HG02884 (cell line): ENCODE results near the gene BTF3L4.
A peak's percentile ranks its signal among the peaks of the same experiment; 100 is the strongest.
"Not testable (repeated sequence)": the region's sequence is repeated elsewhere in the genome, so short reads cannot be mapped to it uniquely, and the experiment has no call there.

Experiments
- ATAC-seq: cut with Tn5 transposase; IDR thresholded peaks from one replicate; pipeline ENCODE4 v1.9.1; 2021; ENCODE audit warnings: mild to moderate bottlenecking, moderate library complexity; ENCODE audit not compliant: unreplicated experiment

The BTF3L4 gene

DNA sequence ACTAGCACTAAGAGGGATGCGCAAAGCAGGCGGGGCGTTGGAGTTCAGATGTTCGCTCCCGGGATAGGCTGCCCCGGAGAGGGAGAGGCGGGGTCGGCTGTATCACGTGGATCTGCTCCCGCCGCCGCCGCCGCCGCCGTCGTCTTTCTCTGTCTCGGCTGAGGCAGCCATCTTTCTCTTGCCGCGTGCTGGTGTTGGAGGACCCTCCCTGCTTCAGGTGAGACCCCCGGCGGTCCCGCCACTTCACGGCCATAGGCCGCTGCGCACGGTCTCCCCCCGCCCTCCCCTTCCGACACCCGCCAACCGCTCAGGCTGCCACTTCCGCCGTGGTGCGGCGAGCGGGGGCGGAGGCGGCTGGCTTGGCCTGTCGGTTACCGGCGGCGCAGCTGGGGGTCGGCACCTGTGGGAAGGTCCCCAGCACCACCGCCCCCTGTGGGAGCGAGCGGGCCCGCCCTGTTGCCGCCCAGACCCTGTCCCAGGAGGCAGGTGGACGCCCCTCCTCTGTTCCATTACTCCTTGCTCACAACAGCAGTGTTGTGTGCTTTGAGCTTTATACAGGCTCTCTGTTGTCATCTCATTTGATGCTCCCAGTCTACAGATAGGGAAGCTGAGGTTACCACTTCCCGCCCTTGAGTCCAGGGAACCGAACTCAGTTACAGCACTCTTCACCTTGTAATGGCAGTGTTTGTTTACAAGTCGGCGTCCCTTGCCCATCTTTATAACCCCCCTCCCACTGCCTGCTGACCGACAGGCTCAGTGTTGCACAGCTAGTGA, at the start of gene BTF3L4:
Gene BTF3L4 (plus strand): TSS at position 133 of the 774 bp plus-strand sequence. CDS start 3,553 bp downstream, outside the sequence.
- peak; percentile 78 for ATAC-seq

DNA sequence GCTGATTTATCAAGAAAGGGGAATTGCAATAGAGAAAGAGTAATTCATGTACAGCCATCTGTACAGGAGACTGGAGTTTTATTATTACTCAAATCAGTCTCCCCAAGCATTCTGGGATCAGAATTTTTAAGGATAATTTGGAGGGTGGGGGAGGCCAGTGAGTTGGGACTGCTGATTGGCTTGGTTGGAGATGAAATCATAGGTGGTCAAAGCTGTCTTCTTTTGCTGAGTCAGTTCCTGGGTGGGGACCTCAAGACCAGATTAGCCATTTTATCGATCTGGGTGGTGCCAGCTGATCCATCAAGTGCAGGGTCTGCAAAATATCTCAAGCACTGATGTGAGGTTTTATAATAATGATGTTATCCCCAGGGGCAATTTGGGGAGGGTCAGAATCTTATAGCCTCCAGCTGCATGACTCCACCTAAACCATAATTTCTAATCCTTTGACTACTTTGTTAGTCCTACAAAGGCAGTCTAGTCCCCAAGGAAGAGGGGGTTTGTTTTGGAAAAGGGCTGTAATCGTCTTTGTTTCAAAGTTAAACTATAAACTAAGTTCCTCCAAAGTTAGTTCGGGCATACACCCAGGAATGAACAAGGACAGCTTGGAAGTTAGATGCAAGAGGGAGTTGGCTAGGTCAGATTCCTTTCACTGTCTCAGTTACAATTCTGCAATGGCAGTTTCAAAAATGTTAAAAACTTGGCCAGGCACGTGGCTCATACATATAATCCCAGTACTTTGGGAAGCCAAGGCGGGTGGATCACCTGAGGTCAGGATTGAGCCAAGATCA, 48.7 kb upstream of the BTF3L4 start:
- ATAC-seq: no peak

DNA sequence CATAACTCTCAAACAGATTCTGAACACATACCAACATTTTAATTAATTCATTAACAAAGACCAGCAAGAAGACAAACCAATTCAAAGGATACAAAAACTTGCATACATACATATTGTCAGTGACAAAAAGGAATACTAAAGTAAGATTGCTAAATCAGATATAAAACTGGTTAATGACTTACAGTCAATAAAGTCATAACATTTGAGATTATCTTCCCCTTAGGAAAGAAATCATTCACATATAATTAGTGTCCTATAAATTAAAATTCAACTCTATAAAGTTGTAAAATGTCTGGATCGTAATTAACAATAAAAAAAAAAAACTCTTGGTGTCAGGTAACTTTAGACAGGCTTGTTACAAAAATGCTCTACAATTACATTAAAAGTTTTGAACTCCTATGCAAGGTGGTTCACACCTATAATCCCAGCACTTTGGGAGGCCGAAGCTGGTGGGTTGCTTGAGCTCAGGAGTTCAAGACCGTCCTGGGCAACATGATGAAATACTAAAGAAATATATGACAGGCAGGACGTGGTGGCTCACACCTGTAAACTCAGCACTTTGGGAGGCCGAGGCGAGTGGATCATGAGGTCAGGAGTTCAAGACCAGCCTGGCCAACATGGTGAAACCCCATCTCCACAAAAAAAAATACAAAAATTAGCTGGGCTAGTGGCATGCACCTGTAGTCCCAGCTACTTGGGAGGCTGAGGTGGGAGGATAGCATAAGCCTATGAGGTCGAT, 47.9 kb upstream of the BTF3L4 start:
- ATAC-seq: no peak

DNA sequence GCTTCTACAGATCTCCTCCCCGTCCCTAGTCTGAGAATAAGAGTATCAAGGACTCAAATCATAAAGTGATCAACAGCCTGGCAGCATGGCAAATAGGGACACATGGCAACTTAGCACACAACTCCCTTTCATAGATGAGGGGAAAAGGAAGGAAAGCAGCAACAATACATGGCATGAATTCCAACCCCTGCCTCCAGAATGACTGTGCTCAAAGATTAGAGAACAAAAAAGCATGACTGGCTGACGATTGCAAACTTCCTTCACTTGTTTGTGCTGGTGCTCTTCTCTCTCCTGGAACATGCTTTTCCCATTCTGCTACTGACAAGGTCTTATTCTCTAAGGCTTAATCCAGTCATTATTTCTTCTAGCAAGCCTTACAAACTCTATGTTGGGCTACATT, 34.0 kb upstream of the BTF3L4 start:
- ATAC-seq: no peak

DNA sequence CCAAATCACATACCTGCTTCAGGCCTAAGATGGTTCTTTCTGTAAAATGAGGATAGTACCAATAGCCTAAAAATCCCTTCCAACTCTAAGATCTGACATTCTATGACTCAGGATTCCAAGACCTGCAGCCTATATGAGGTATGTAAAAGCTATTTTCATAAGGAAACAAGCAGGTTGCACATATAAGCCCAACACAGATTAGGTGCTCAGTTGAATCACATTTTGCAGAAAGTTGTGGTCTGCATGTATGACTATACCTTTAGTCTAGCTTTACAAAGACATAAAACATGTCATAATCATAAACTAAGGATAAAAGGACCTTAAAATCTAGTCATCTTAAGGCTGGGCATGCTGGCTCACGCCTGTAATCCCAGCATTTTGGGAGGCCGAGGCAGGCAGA, 29.8 kb upstream of the BTF3L4 start:
- ATAC-seq: no peak

DNA sequence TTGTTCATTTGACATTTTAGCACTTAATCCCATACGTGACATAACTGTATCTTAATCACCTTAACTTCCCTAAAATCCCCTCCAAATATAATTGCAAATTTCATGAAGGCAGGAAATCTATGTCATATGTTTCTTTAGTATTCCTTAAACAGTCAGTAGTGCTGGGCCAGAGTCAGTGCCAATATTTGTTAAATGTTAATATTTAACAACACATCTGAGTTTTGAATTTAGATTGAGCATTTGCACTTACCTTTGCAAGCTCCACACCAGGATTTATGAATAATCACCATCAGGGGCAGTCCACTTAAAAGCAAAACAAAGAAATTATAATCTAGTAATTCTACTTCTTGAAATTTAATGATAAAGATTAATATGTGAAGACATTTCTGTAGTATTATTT, 27.8 kb upstream of the BTF3L4 start:
- ATAC-seq: no peak

DNA sequence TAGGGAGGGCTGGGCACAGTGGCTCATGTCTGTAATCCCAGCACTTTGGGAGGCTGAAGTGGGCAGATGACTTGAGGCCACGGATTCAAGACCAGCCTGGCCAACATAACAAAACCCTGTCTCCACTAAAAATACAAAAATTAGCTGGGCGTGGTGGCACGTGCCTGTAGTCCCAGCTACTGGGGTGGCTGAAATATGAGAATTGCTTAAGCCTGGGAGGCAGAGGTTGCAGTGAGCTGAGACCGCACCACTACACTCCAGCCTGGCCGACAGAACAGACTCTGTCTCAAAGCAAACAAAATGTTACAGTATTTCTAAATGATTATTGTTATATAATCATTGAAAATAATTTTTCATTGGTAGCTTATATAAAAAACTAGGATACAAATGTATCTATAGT, 27.3 kb upstream of the BTF3L4 start:
- ATAC-seq: not testable (repeated sequence)

DNA sequence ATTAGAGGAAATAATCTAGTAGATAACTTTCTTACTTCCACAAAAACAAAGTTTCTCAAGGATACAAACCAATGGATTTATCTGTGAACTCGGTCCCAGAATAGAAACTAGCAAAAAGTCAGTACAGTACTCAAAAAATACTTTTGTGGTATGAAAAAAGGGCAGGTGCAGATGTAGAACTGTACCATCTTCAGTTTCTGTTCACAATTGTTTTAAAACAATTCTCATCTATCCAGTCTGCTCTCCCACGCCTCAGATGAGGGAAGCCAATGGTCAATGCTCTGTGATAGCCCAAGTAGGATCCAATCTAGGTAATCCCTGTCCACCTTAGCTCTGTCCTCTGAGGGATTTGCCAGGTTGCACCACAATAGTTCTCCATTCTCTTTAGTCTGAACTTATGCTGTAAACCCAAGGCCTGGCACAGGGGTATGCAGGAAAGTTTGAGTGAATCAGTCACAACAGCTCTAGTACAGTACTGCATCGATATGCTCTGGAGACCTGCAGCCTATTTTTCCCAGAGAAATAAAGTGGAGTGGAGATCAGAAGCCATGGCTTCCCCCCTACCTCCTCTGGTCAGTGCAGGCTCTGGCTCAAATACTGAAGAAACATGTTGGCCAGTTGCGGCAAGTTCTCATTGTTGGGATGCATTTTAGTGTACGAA, 23.8 kb upstream of the BTF3L4 start:
- no peak for ATAC-seq

DNA sequence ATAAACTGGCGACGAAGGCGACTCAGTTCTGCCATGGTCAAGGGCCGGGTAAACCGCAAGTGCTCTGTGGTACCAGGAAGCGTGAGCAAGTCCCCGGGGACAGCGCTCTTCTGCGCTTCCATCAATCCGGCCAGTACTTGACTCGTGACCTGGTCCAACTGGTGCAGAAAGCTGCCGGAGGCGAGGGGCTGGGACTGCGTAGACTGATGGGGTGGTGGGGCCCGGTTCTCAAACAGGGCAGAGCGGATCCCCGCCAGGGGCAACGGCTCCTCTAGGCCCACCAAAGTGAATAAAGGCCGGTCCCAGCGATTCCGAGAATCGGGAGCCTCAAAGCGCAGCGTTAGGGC, 23.3 kb upstream of the BTF3L4 start:
- ATAC-seq: no peak

DNA sequence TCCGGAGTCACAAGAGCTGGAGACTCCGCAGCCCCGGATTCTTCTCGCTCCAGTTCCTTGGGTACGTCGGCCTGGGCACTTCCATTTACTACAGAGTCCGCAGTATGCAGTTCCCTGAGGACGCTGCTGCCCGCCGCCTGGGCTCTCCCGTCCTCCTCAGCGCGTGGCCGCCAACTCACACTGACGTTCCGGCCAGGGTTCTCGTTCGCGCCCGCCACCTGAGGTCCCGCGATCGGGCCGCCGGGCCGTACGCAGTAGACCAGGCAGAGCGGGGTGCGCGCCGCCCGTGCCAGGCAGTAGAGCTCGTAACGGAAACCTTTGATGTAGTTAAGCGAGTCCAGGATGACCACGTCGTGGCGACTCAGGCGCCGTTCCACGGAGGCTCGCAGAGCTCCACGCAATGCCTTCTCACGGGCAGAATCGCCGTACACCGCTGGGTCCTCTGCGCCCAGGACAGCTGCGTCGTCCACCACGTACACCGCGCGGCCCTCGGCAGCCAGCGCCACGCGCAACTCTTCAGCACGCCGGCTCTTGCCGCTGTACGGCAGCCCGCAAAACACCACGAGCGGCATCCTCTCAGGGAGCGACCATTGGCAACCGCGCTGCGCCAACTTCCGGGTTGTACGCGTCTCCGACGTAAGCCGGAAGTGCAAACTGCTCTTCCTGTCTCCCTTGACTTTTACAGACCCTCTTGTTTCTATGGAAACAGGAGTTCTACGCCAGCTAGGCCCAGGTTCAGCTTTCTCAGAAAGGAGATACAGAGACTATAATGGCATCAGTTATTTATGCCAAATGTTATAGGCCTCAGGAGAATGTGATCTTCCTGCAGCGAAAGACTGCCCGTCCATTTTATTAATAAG, 22.7 kb upstream of the BTF3L4 start, which contains the start of gene KTI12:
Gene KTI12 (minus strand): TSS at position 621 of the 860 bp plus-strand sequence. CDS start 49 bp downstream, at position 572.
- peak; percentile 82 for ATAC-seq

DNA sequence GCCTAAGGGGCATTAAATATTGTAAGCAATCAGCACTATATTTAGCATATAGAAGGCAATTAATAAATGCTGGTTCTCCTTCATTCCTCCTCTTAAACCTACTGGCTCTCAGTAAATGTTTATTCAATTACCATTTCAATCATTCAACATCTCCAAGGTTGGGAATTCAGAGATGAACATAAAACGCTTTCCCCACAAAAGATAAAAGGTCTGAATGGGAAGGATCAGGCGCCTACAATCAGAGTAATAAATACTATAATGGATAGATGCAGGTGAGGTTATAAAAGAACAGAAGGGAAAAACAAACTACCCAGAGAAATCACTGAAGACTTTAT, 22.1 kb upstream of the BTF3L4 start:
- no peak for ATAC-seq

DNA sequence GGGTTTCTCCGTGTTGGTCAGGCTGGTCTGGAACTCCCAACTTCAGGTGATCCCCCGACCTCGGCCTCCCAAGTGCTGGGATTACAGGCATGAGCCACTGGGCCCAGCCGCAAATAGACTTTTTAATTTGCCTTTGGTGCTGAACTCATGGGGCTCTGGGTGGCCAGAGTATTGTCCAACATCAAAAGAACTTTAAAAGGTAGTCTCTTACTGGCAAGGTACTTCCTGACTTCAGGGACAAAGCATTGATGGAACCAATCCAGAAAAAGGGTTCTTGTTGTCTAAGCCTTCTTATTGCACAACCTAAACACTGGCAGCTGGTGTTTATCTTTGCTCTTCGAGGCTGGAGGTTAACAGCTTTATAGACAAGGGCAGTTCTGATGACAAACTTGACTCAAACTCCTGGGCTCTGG, 18.7 kb upstream of the BTF3L4 start:
- ATAC-seq: no peak

DNA sequence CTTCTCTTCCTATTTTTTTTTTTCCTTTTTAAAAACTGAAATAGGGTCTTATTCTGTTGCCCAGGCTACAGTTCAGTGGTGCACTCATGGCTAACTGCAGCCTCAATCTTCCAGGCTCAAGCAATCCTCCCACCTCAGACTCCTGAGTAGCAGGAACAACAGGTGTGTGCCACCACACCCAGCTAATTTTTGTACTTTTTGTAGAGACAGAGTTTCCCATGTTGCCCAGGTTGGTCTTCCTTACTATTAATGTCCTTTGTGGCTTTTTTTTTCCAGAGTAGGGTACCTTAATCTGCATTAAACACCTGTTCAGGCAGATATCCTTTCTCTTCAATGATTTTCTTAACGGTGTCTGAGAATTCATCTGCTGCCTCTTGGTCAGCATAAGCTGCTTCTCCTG, 18.2 kb upstream of the BTF3L4 start:
- no peak for ATAC-seq

DNA sequence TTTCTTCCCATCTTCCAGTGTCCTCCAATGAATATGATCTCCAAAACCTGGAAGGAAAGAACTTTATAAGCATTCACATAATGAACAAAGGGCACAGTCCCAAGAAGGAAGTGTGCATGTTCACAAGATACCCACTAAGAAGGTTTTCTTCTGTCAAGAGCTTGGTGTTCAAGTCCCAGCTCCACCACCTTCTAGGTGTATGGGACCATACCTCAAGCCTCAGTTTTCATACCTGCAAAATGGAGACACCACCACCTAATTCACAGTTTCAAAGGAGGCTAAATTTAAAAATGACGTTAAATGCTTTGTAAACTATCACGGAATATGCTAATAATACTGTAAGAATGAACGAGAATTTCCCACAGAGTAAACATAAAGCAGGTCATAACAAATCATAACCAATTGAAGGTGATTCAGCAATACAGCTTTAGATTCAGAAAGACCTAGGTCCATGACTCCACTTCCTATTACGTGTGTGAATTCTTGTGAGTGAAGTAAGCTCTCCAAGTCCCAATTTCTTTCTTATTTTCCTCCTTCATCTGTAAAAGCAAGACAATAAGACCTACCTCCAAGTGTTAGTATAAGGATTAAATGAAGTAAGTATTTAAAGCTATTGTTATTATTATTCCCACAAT, 14.4 kb upstream of the BTF3L4 start:
- ATAC-seq: no peak

DNA sequence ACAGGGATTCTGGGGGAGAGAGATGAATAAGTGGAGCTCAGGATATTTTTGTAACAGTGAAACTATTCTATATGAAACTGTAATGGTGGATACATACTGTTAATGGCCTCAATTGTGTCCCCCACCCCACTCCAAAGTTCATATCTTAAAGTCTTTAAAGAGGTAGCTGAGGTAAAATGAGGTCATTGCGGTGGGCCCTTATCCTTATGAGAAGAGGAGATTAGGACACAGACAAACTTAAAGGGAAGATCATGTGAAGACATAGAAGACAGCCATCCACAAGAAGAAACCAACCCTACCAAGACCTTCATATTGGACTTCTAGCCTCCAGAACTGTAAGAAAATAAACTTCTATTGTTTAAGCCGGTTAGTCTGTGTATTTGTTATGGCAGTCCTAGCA, 10.9 kb upstream of the BTF3L4 start:
- no peak for ATAC-seq

DNA sequence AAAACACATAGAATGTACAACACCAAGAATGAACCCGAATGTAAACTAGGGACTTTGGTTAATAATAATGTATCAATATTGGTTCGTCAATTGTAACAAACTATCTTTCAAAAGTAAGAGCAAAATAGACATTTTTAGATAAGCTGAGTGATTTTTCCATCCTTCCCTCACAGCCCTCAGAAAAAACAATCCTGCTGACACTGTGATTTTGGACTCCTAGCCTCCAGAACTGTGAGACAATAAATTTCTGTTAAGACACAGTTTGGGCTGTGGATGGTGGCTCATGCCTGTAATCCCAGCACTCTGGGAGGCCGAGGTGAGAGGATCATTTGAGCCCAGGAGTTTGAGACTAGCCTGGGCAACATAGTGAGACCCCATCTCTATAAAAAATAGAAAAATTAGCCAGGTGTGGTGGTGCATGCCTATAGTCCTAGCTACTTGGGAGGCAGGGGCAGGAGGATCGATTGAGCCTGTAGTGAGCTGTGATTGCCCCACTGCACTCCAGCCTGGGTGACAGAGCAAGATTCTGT, 10.4 kb upstream of the BTF3L4 start:
- not testable (repeated sequence) for ATAC-seq

DNA sequence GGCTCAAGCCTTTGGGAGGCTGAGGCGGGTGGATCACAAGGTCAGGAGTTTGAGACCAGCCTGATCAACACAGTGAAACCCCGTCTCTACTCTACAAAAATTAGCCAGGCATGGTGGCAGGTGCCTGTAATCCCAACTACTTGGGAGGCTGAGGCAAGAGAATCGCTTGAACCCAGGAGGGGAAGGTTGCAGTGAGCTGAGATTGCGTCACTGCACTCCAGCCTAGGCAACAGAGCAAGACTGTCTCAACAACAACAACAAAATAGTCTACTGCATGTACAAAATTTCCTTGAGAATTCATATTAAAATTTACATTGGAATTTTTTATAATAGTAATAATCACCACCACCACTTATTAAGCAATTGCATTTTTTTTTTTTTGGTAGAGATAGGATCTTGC, 6.8 kb upstream of the BTF3L4 start:
- ATAC-seq: not testable (repeated sequence)

DNA sequence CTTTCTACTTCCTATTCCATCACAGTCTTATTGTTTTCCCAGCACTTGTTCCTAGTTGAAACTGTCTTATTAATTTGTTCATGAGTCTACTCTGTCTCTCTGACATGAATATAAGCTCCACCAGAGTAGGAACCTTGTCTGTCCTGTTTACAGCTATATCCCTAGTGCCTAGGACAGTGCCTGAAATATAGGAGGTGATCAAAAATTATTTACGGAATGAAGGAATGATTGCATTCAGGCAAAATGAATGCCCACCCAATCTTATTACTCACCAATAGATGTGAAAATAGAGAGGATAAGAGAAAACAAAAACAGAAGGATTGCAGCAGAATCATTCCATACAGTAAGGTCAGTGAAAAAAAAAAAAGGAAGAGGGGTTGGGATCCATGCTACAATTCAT, 2.2 kb upstream of the BTF3L4 start:
- no peak for ATAC-seq

DNA sequence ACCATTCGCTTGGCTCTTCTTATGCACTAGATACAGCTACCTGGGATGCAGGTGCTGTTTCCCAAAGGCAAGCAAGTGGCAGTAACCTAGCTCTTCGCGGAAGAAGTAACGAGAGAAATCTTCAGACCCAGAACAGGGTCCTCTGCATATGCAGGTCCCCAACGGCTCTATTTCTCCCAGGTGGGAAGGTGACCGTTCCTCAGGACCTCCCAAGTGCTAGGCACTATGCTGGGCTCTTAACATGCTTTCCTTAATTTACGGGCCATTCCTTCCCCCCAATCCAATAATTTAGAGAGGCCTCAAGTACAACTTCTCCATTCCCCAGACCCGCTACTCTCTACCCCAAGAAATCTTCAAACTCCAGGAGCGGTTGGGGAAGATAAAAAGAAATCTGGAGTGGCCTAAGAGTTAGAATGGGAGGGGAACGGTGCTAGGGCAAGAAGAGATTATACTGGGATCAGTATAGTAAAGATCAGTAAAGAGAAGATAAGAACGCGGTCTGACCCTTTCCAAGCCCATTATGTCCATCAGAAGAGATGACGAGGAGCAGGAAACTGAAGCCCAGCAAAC, 1.5 kb upstream of the BTF3L4 start:
- ATAC-seq: no peak
